Subcutaneous adipose tissue (tissue), 4 donors: ENCODE measurements around the gene CCDC47. TPM values are rescaled to one million over a fixed set of nuclear protein-coding genes. Genes with fewer than 3 reads are reported as not detected.

Source experiments
- total RNA-seq, 4 donors: library from RNA; depleted of rRNA; stranded (reverse); fragments of >200 nt; gene quantifications; one replicate each; pipeline ENCODE4 v1.1.0, GENCODE V29; 2016
- TF ChIP-seq, protein P1 (sequence below): fragments of 450-650 bp; IDR thresholded peaks from one replicate; pipeline ENCODE4 v1.5.1; 2016; ENCODE audit warnings: low read depth, mild to moderate bottlenecking, control low read depth, antibody characterized with exemption, moderate library complexity

The CCDC47 gene
- total RNA-seq, 4 donors from 2014 or later: 45.6 to 60.0 (median 51.3) TPM

DNA sequence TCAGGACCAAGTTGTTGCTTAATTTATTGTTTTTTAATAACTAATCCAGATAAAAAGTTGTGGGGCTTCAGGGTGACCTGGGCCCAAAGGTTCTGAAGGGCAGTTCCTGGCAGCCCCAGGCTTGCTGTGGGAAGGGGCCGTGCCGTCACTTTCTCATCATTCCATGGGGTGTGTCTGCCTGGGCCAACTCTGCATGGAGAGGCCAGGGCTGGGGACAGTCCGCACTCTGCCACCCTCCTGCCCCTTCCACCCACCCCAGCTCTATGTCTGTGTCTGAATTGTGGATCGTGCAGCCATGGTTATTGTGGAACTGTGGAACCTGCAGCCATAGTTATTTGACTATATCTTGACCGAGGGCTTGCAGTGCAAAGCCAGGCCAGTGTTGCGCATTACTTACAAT lies 77.5 kb downstream of the CCDC47 start:
- TF ChIP-seq, protein P1, sequence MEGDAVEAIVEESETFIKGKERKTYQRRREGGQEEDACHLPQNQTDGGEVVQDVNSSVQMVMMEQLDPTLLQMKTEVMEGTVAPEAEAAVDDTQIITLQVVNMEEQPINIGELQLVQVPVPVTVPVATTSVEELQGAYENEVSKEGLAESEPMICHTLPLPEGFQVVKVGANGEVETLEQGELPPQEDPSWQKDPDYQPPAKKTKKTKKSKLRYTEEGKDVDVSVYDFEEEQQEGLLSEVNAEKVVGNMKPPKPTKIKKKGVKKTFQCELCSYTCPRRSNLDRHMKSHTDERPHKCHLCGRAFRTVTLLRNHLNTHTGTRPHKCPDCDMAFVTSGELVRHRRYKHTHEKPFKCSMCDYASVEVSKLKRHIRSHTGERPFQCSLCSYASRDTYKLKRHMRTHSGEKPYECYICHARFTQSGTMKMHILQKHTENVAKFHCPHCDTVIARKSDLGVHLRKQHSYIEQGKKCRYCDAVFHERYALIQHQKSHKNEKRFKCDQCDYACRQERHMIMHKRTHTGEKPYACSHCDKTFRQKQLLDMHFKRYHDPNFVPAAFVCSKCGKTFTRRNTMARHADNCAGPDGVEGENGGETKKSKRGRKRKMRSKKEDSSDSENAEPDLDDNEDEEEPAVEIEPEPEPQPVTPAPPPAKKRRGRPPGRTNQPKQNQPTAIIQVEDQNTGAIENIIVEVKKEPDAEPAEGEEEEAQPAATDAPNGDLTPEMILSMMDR: no peak

Other genes starting within 250 kb of the CCDC47 start
- gene DCAF7, start 223.1 kb downstream of the CCDC47 start, total RNA-seq: 10 to 100 TPM; 17.9 to 32.8 (median 23.9) TPM
- 10 to 100 TPM; 10.2 to 17.7 (median 14.6) TPM for gene TACO1, start 172.7 kb downstream of the CCDC47 start, total RNA-seq
- 10 to 100 TPM; 37.7 to 80.8 (median 62.0) TPM for gene MAP3K3, start 151.2 kb downstream of the CCDC47 start, total RNA-seq
- gene LIMD2, start 73.5 kb downstream of the CCDC47 start, total RNA-seq: 10 to 100 TPM in 1 of 4 donors, 1 to 10 TPM in 3; 1.3 to 17.8 (median 6.0) TPM
- 10 to 100 TPM; 22.9 to 36.0 (median 31.8) TPM for gene STRADA, start 31.8 kb downstream of the CCDC47 start, total RNA-seq
- 100 to 1,000 TPM; 121 to 179 (median 144) TPM for gene DDX42, start 573 bp upstream of the CCDC47 start, total RNA-seq
- 100 to 1,000 TPM in 1 of 4 donors, 10 to 100 TPM in 3; 66.0 to 127 (median 83.2) TPM for gene PSMC5, start 53.8 kb upstream of the CCDC47 start, total RNA-seq
- 10 to 100 TPM; 33.1 to 45.6 (median 38.8) TPM for gene FTSJ3, start 54.1 kb upstream of the CCDC47 start, total RNA-seq
- gene SMARCD2, start 69.1 kb upstream of the CCDC47 start, total RNA-seq: 100 to 1,000 TPM; 101 to 246 (median 141) TPM
- not detected for gene CSH2, start 100.1 kb upstream of the CCDC47 start, total RNA-seq
- gene GH2, start 108.3 kb upstream of the CCDC47 start, total RNA-seq: not detected
- not detected for gene CSH1, start 123.0 kb upstream of the CCDC47 start, total RNA-seq
- gene CSHL1, start 137.7 kb upstream of the CCDC47 start, total RNA-seq: not detected
- not detected for gene GH1, start 145.2 kb upstream of the CCDC47 start, total RNA-seq
- gene CD79B, start 158.7 kb upstream of the CCDC47 start, total RNA-seq: 1 to 10 TPM; 3.1 to 4.6 (median 3.8) TPM
- 10 to 100 TPM in 2 of 4 donors, 1 to 10 TPM in 2; 6.2 to 43.3 (median 18.1) TPM for gene SCN4A, start 199.3 kb upstream of the CCDC47 start, total RNA-seq
- gene PRR29, start 224.8 kb upstream of the CCDC47 start, total RNA-seq: under 1 TPM in 3 of 4 donors, not detected in 1; 0.17 to 0.82 (median 0.57) TPM
- 10 to 100 TPM; 45.6 to 92.1 (median 69.8) TPM for gene ICAM2, start 247.0 kb upstream of the CCDC47 start, total RNA-seq